ENCODE data around the gene TMEM266. TPM values are rescaled to one million over a fixed set of nuclear protein-coding genes. Genes with fewer than 3 reads are reported as not detected.

The TMEM266 gene
- polyA plus RNA-seq, 3 donors = 0.04 to 3.7 TPM; not detected in 1

- no peak overlapping the region for H3K27ac ChIP-seq (ENCODE audit: low read depth, low read length)
- WGBS, 3 donors = 26 to 53% (median 50%) methylated on average over 4 of the region's 4 CpGs
Measured at GRCh38 chr15:76206325-76206976, 146.7 kb downstream of the TMEM266 start.

- WGBS, 3 donors = 95 to 96% (median 96%) methylated on average over 8 of the region's 8 CpGs
Measured at GRCh38 chr15:76208084-76208785, 148.4 kb downstream of the TMEM266 start.

GRCh38 chr15:76208786-76209424 lies 149.1 kb downstream of the TMEM266 start:
- no peak overlapping the region for H3K27ac ChIP-seq (ENCODE audit: low read depth, low read length)
- 74 to 92% (median 88%) methylated on average over 2 of the region's 2 CpGs for WGBS, 3 donors

More at GRCh38 chr15:76208084-76208785, 148.4 kb downstream of the TMEM266 start:
- no peak overlapping the region for H3K27ac ChIP-seq (ENCODE audit: low read depth, low read length)

GRCh38 chr15:76209523-76209922 lies 149.7 kb downstream of the TMEM266 start:
- no peak overlapping the region for H3K27ac ChIP-seq (ENCODE audit: low read depth, low read length)
- 79 to 96% (median 91%) methylated on average over 1 of the region's 1 CpG for WGBS, 3 donors

GRCh38 chr15:76209942-76210341 lies 150.2 kb downstream of the TMEM266 start:
- H3K27ac ChIP-seq (ENCODE audit: low read depth, low read length) = no peak overlapping the region
- WGBS, 3 donors = 76 to 90% (median 78%) methylated on average over 3 of the region's 3 CpGs

GRCh38 chr15:76215634-76216033 lies 155.8 kb downstream of the TMEM266 start:
- WGBS, 3 donors = 90 to 97% (median 97%) methylated on average over 1 of the region's 1 CpG

GRCh38 chr15:76217029-76217881 lies 157.5 kb downstream of the TMEM266 start:
- no peak overlapping the region for H3K27ac ChIP-seq (ENCODE audit: low read depth, low read length)
- 69 to 86% (median 86%) methylated on average over 7 of the region's 7 CpGs for WGBS, 3 donors

More at GRCh38 chr15:76215634-76216033, 155.8 kb downstream of the TMEM266 start:
- H3K27ac ChIP-seq (ENCODE audit: low read depth, low read length) = no peak overlapping the region

- no peak overlapping the region for H3K27ac ChIP-seq (ENCODE audit: low read depth, low read length)
- 65 to 96% (median 93%) methylated on average over 5 of the region's 5 CpGs for WGBS, 3 donors
Measured at GRCh38 chr15:76217882-76218217, 158.1 kb downstream of the TMEM266 start.

- WGBS, 3 donors = 50 to 98% (median 97%) methylated on average over 1 of the region's 1 CpG
- no peak overlapping the region for H3K27ac ChIP-seq (ENCODE audit: low read depth, low read length)
Measured at GRCh38 chr15:76221085-76221767, 161.4 kb downstream of the TMEM266 start.

GRCh38 chr15:76222159-76222558 lies 162.4 kb downstream of the TMEM266 start:
- WGBS, 3 donors = 95 to 99% (median 96%) methylated on average over 4 of the region's 4 CpGs
- H3K27ac ChIP-seq (ENCODE audit: low read depth, low read length) = no peak overlapping the region

GRCh38 chr15:76223521-76223920 lies 163.7 kb downstream of the TMEM266 start:
- WGBS, 3 donors = 87 to 94% (median 92%) methylated on average over 2 of the region's 2 CpGs

GRCh38 chr15:76229266-76229665 lies 169.5 kb downstream of the TMEM266 start:
- WGBS, 3 donors = 52 to 96% (median 90%) methylated on average over 1 of the region's 1 CpG

More at GRCh38 chr15:76223521-76223920, 163.7 kb downstream of the TMEM266 start:
- no peak overlapping the region for H3K27ac ChIP-seq (ENCODE audit: low read depth, low read length)

GRCh38 chr15:76233921-76234320 lies 174.1 kb downstream of the TMEM266 start:
- no peak overlapping the region for H3K27ac ChIP-seq (ENCODE audit: low read depth, low read length)
- 93 to 97% (median 97%) methylated on average over 1 of the region's 1 CpG for WGBS, 3 donors

More at GRCh38 chr15:76229266-76229665, 169.5 kb downstream of the TMEM266 start:
- no peak overlapping the region for H3K27ac ChIP-seq (ENCODE audit: low read depth, low read length)

- H3K27ac ChIP-seq (ENCODE audit: low read depth, low read length) = no peak overlapping the region
- 83 to 90% (median 86%) methylated on average over 4 of the region's 4 CpGs for WGBS, 3 donors
Measured at GRCh38 chr15:76234337-76234889, 174.6 kb downstream of the TMEM266 start.

GRCh38 chr15:76235186-76235826 lies 175.5 kb downstream of the TMEM266 start:
- WGBS, 3 donors = 80 to 84% (median 82%) methylated on average over 3 of the region's 3 CpGs
- H3K27ac ChIP-seq (ENCODE audit: low read depth, low read length) = no peak overlapping the region

GRCh38 chr15:76236350-76236749 lies 176.6 kb downstream of the TMEM266 start:
- WGBS, 3 donors = 53 to 85% (median 71%) methylated on average over 2 of the region's 2 CpGs
- H3K27ac ChIP-seq (ENCODE audit: low read depth, low read length) = no peak overlapping the region

GRCh38 chr15:76239786-76240185 lies 180.0 kb downstream of the TMEM266 start:
- no peak overlapping the region for H3K27ac ChIP-seq (ENCODE audit: low read depth, low read length)
- WGBS, 3 donors = 58 to 77% (median 64%) methylated on average over 1 of the region's 1 CpG
